NCI-H128 (cell line): ENCODE results near the gene OXA1L.
"Not testable (repeated sequence)": the region's sequence is repeated elsewhere in the genome, so short reads cannot be mapped to it uniquely, and the experiment has no call there.

Experiments
- DNase-seq: peaks from one replicate; lab custom pipeline; 2025; ENCODE audit not compliant: unreplicated experiment; lab: John Stamatoyannopoulos, UW

The OXA1L gene

GRCh38 chr14:22768947-22769346, 2.5 kb downstream of the OXA1L start:
- DNase-seq, result no peak

- no peak for DNase-seq
Observed at GRCh38 chr14:22769369-22769768, 2.9 kb downstream of the OXA1L start.

GRCh38 chr14:22770481-22771187, 4.1 kb downstream of the OXA1L start:
- DNase-seq, result no peak

GRCh38 chr14:22772725-22773124, 6.2 kb downstream of the OXA1L start:
- DNase-seq, result no peak

GRCh38 chr14:22773162-22774010, 6.9 kb downstream of the OXA1L start:
- DNase-seq, result no peak

GRCh38 chr14:22774011-22774706, 7.7 kb downstream of the OXA1L start:
- no peak for DNase-seq

GRCh38 chr14:22776215-22776614, 9.7 kb downstream of the OXA1L start:
- no peak for DNase-seq

GRCh38 chr14:22776849-22777248, 10.4 kb downstream of the OXA1L start:
- not testable (repeated sequence) for DNase-seq

GRCh38 chr14:22778084-22778483, 11.6 kb downstream of the OXA1L start:
- no peak for DNase-seq

GRCh38 chr14:22780105-22780679, 13.7 kb downstream of the OXA1L start:
- DNase-seq, result no peak

GRCh38 chr14:22780941-22781300, 14.4 kb downstream of the OXA1L start:
- no peak for DNase-seq

- DNase-seq, result no peak
Observed at GRCh38 chr14:22781301-22781991, 15.0 kb downstream of the OXA1L start.

GRCh38 chr14:22786685-22787084, 20.2 kb downstream of the OXA1L start:
- DNase-seq, result no peak

GRCh38 chr14:22791301-22791700, 24.8 kb downstream of the OXA1L start:
- no peak for DNase-seq

GRCh38 chr14:22792158-22792557, 25.7 kb downstream of the OXA1L start:
- no peak for DNase-seq

- DNase-seq, result not testable (repeated sequence)
Observed at GRCh38 chr14:22793550-22793949, 27.1 kb downstream of the OXA1L start.

- DNase-seq, result no peak
Observed at GRCh38 chr14:22793976-22794375, 27.5 kb downstream of the OXA1L start.

- no peak for DNase-seq
Observed at GRCh38 chr14:22794551-22794951, 28.1 kb downstream of the OXA1L start.

GRCh38 chr14:22796087-22796707, 29.7 kb downstream of the OXA1L start:
- no peak for DNase-seq
